HepG2 (cell line): ENCODE results near the gene PARP2.

Experiments used
- FOXK2 ChIP-seq: fragments of 450-650 bp; IDR thresholded peaks from 2 replicates; pipeline ENCODE4 v1.6.1; 2016
- JUN ChIP-seq: sonication (generic); formaldehyde crosslinking; IDR thresholded peaks from 2 replicates; pipeline ENCODE4 v1.4.0; 2020; ENCODE audit warnings: mild to moderate bottlenecking, missing genetic modification reagents
- NFYC ChIP-seq: IDR thresholded peaks from 2 replicates; pipeline ENCODE4 v1.6.1; 2016; ENCODE audit warnings: missing genetic modification reagents, missing compliant biosample characterization
- SAFB2 ChIP-seq: sonication (generic); formaldehyde crosslinking; IDR thresholded peaks from 2 replicates; pipeline ENCODE4 v1.5.1; 2020; ENCODE audit warnings: missing genetic modification reagents, low read depth, mild to moderate bottlenecking, borderline replicate concordance
- SETDB1 ChIP-seq: sonication (generic); formaldehyde crosslinking; IDR thresholded peaks from 2 replicates; pipeline ENCODE4 v1.5.1; 2020; ENCODE audit warnings: missing genetic modification reagents, mild to moderate bottlenecking, borderline replicate concordance
- TCF12 ChIP-seq, 2 experiments: fragments of 450-650 bp in 1 of 2; sonication (generic) in 1 of 2; formaldehyde crosslinking in 1 of 2; IDR thresholded peaks; 2 replicates each; pipeline versions ENCODE4 v1.6.1 to v1.8.0; 2017 to 2022; ENCODE audit warnings: antibody characterized with exemption in 1 of 2, mild to moderate bottlenecking in 1 of 2, missing genetic modification reagents in 1 of 2, moderate library complexity in 1 of 2
- ZNF629 ChIP-seq: sonication (generic); formaldehyde crosslinking; conservative IDR thresholded peaks from 2 replicates; pipeline ENCODE4 v1.5.0; 2020; ENCODE audit warnings: missing genetic modification reagents
- TF ChIP-seq, protein P1 (sequence below): sonication (generic); formaldehyde crosslinking; IDR thresholded peaks from 2 replicates; pipeline ENCODE4 v1.5.0; 2020; ENCODE audit warnings: mild to moderate bottlenecking, missing genetic modification reagents, moderate library complexity
- TF ChIP-seq, protein P2 (sequence below): sonication (generic); formaldehyde crosslinking; IDR thresholded peaks from 2 replicates; pipeline ENCODE4 v1.4.0; 2020; ENCODE audit warnings: missing genetic modification reagents
- TF ChIP-seq, protein P3 (sequence below): sonication (generic); formaldehyde crosslinking; IDR thresholded peaks from 2 replicates; pipeline ENCODE4 v1.4.0; 2020; ENCODE audit warnings: mild to moderate bottlenecking, missing genetic modification reagents
- TF ChIP-seq, protein P4 (sequence below): sonication (generic); formaldehyde crosslinking; IDR thresholded peaks from 2 replicates; pipeline ENCODE4 v1.8.1; 2022; ENCODE audit warnings: low read depth, mild to moderate bottlenecking, missing genetic modification reagents
- TF ChIP-seq, protein P5 (sequence below): sonication (generic); formaldehyde crosslinking; IDR thresholded peaks from 2 replicates; pipeline ENCODE4 v1.4.0; 2020; ENCODE audit warnings: missing genetic modification reagents

DNA sequence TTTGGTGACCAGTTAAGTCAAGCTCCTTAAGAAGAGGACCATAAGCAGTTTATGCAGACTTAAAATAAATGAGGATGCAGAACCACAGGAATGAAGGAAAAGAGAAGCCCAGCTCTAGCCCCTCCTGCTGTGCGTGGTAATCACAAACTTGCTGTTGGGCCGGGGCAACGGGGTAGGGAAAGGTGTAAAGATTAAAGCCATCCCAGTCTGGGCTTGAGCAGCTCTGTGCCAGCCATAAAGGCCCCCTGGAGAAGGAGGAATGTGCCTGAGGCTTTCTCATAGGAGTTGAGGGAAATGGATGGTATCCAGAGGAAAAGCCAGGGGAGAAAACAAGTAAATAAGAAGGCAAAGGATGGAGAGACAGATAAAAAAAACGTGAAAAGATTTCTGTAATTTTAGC lies 44.7 kb downstream of the PARP2 start:
- TF ChIP-seq SETDB1 (CRISPR knock-in tag) (no peak), SAFB2 (CRISPR knock-in tag) (no peak), TCF12 (IDR thresholded peaks at IDR 0.05) (no peak), TCF12 (CRISPR knock-in tag; IDR thresholded peaks at IDR 0.05) (no peak), NFYC (CRISPR knock-in tag) (no peak), JUN (CRISPR knock-in tag) (no peak), ZNF629 (CRISPR knock-in tag) (no peak), FOXK2 (no peak)
- TF ChIP-seq, protein P1, sequence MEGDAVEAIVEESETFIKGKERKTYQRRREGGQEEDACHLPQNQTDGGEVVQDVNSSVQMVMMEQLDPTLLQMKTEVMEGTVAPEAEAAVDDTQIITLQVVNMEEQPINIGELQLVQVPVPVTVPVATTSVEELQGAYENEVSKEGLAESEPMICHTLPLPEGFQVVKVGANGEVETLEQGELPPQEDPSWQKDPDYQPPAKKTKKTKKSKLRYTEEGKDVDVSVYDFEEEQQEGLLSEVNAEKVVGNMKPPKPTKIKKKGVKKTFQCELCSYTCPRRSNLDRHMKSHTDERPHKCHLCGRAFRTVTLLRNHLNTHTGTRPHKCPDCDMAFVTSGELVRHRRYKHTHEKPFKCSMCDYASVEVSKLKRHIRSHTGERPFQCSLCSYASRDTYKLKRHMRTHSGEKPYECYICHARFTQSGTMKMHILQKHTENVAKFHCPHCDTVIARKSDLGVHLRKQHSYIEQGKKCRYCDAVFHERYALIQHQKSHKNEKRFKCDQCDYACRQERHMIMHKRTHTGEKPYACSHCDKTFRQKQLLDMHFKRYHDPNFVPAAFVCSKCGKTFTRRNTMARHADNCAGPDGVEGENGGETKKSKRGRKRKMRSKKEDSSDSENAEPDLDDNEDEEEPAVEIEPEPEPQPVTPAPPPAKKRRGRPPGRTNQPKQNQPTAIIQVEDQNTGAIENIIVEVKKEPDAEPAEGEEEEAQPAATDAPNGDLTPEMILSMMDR, result no peak
- TF ChIP-seq, protein P2, sequence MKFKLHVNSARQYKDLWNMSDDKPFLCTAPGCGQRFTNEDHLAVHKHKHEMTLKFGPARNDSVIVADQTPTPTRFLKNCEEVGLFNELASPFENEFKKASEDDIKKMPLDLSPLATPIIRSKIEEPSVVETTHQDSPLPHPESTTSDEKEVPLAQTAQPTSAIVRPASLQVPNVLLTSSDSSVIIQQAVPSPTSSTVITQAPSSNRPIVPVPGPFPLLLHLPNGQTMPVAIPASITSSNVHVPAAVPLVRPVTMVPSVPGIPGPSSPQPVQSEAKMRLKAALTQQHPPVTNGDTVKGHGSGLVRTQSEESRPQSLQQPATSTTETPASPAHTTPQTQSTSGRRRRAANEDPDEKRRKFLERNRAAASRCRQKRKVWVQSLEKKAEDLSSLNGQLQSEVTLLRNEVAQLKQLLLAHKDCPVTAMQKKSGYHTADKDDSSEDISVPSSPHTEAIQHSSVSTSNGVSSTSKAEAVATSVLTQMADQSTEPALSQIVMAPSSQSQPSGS (CRISPR knock-in tag), result no peak
- TF ChIP-seq, protein P3, sequence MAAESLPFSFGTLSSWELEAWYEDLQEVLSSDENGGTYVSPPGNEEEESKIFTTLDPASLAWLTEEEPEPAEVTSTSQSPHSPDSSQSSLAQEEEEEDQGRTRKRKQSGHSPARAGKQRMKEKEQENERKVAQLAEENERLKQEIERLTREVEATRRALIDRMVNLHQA, result no peak
- TF ChIP-seq, protein P4, sequence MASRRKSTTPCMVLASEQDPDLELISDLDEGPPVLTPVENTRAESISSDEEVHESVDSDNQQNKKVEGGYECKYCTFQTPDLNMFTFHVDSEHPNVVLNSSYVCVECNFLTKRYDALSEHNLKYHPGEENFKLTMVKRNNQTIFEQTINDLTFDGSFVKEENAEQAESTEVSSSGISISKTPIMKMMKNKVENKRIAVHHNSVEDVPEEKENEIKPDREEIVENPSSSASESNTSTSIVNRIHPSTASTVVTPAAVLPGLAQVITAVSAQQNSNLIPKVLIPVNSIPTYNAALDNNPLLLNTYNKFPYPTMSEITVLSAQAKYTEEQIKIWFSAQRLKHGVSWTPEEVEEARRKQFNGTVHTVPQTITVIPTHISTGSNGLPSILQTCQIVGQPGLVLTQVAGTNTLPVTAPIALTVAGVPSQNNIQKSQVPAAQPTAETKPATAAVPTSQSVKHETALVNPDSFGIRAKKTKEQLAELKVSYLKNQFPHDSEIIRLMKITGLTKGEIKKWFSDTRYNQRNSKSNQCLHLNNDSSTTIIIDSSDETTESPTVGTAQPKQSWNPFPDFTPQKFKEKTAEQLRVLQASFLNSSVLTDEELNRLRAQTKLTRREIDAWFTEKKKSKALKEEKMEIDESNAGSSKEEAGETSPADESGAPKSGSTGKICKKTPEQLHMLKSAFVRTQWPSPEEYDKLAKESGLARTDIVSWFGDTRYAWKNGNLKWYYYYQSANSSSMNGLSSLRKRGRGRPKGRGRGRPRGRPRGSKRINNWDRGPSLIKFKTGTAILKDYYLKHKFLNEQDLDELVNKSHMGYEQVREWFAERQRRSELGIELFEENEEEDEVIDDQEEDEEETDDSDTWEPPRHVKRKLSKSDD (CRISPR knock-in tag), result no peak
- TF ChIP-seq, protein P5, sequence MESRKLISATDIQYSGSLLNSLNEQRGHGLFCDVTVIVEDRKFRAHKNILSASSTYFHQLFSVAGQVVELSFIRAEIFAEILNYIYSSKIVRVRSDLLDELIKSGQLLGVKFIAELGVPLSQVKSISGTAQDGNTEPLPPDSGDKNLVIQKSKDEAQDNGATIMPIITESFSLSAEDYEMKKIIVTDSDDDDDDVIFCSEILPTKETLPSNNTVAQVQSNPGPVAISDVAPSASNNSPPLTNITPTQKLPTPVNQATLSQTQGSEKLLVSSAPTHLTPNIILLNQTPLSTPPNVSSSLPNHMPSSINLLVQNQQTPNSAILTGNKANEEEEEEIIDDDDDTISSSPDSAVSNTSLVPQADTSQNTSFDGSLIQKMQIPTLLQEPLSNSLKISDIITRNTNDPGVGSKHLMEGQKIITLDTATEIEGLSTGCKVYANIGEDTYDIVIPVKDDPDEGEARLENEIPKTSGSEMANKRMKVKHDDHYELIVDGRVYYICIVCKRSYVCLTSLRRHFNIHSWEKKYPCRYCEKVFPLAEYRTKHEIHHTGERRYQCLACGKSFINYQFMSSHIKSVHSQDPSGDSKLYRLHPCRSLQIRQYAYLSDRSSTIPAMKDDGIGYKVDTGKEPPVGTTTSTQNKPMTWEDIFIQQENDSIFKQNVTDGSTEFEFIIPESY, result no peak
